Measurements from ENCODE around the gene DSC1. TPM values are rescaled to one million over a fixed set of nuclear protein-coding genes. Genes with fewer than 3 reads are reported as not detected.

The DSC1 gene
- polyA plus RNA-seq, 1 of the 3 experiments (the other 2 are of a cell fraction): not detected

DNA sequence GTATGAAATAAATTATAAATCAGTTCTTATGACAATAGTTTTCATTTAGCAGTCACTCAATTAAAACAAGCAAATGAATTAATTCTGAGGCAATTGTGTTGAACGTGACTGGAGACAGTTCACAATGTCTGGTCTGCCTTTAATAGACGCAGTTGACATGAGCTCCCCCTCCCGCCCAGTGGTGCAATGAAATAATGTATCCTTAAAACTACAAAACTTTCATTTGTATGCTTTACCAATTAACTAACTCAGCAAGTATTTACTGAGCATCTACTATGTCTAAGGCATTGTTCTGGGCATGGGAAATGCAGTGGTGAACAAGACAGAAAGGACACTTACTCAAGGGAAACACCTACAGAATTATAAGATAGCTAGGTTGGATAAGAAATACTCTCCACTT, 56.9 kb downstream of the DSC1 start (continued):
- no peak for TF ChIP-seq FOXJ3 (CRISPR knock-in tag; IDR thresholded peaks at IDR 0.05)
- TF ChIP-seq SIN3A (IDR thresholded peaks at IDR 0.05; ENCODE audit: borderline replicate concordance, low read depth, low read length): no peak

DNA sequence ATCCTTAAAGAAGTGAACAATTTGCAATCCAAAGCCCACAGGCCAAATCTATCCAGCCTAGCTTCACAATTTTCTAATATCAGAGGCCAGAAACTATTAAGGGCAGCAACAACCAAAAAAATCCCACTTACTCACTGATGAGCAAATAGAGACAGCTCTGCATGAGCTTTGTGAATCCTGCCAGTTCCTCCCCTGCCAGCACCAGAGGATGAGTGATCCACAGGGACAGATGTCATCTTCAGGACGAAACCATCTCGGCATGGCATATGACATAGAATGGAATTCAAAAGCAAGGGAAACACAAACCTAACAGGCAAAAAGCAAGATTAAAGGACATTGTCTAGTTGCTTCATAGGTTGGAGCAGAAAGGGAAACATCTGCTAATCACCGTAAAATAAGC, 58.2 kb downstream of the DSC1 start:
- 2% methylated on average over 3 of the region's 3 CpGs for WGBS (ENCODE audit: low lambda C conversion rate)
- no peaks in the 10 kb centered on the region for H3K36me3 ChIP-seq (replicated peaks in 1 of 2; ENCODE audit: control insufficient read depth in 1 of 2, insufficient read depth in 2 of 2, low read length in 1 of 2)
- no peaks in the 10 kb centered on the region for H3K79me2 ChIP-seq (ENCODE audit: insufficient read depth)
- no peaks in the 10 kb centered on the region for H4K20me1 ChIP-seq (ENCODE audit: insufficient read depth)
- no peak overlapping the region for H3K4me2 ChIP-seq
- H3K4me3 ChIP-seq (ENCODE audit: low read depth in 2 of 2, low read length in 1 of 2): no peak overlapping the region
- no peak overlapping the region for H3K9ac ChIP-seq
- TF ChIP-seq NFIC (IDR thresholded peaks at IDR 0.05; ENCODE audit: borderline replicate concordance) (no peak), FOSL2 (IDR thresholded peaks at IDR 0.05; ENCODE audit: borderline replicate concordance, low read depth) (no peak), GABPA (IDR thresholded peaks at IDR 0.05; ENCODE audit: low read depth) (no peak), FOXJ3 (CRISPR knock-in tag; IDR thresholded peaks at IDR 0.05) (no peak), EP300 (IDR thresholded peaks at IDR 0.05; ENCODE audit: borderline replicate concordance in 1 of 2, low read depth in 1 of 2, low read length in 1 of 2) (no peak), TAF1 (IDR thresholded peaks at IDR 0.05; ENCODE audit: borderline replicate concordance, low read depth, low read length) (no peak), RXRA (IDR thresholded peaks at IDR 0.05; ENCODE audit: borderline replicate concordance, low read depth) (no peak), JUND (IDR thresholded peaks at IDR 0.05) (no peak), NRF1 (IDR thresholded peaks at IDR 0.05; ENCODE audit: low read depth, low read length) (no peak), RAD21 (IDR thresholded peaks at IDR 0.05; ENCODE audit: low read length) (no peak), FOXM1 (IDR thresholded peaks at IDR 0.05; ENCODE audit: low read depth) (no peak)
- TF ChIP-seq, protein P1, sequence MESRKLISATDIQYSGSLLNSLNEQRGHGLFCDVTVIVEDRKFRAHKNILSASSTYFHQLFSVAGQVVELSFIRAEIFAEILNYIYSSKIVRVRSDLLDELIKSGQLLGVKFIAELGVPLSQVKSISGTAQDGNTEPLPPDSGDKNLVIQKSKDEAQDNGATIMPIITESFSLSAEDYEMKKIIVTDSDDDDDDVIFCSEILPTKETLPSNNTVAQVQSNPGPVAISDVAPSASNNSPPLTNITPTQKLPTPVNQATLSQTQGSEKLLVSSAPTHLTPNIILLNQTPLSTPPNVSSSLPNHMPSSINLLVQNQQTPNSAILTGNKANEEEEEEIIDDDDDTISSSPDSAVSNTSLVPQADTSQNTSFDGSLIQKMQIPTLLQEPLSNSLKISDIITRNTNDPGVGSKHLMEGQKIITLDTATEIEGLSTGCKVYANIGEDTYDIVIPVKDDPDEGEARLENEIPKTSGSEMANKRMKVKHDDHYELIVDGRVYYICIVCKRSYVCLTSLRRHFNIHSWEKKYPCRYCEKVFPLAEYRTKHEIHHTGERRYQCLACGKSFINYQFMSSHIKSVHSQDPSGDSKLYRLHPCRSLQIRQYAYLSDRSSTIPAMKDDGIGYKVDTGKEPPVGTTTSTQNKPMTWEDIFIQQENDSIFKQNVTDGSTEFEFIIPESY (IDR thresholded peaks at IDR 0.05; ENCODE audit: borderline replicate concordance, low read depth): no peak
- TF ChIP-seq, protein P2, sequence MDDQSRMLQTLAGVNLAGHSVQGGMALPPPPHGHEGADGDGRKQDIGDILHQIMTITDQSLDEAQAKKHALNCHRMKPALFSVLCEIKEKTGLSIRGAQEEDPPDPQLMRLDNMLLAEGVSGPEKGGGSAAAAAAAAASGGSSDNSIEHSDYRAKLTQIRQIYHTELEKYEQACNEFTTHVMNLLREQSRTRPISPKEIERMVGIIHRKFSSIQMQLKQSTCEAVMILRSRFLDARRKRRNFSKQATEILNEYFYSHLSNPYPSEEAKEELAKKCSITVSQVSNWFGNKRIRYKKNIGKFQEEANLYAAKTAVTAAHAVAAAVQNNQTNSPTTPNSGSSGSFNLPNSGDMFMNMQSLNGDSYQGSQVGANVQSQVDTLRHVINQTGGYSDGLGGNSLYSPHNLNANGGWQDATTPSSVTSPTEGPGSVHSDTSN (IDR thresholded peaks at IDR 0.05): no peak
- TF ChIP-seq, protein P3, sequence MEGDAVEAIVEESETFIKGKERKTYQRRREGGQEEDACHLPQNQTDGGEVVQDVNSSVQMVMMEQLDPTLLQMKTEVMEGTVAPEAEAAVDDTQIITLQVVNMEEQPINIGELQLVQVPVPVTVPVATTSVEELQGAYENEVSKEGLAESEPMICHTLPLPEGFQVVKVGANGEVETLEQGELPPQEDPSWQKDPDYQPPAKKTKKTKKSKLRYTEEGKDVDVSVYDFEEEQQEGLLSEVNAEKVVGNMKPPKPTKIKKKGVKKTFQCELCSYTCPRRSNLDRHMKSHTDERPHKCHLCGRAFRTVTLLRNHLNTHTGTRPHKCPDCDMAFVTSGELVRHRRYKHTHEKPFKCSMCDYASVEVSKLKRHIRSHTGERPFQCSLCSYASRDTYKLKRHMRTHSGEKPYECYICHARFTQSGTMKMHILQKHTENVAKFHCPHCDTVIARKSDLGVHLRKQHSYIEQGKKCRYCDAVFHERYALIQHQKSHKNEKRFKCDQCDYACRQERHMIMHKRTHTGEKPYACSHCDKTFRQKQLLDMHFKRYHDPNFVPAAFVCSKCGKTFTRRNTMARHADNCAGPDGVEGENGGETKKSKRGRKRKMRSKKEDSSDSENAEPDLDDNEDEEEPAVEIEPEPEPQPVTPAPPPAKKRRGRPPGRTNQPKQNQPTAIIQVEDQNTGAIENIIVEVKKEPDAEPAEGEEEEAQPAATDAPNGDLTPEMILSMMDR (IDR thresholded peaks at IDR 0.05): no peak
- peaks cover 21% of the 10 kb centered on the region; the same call in 1 of the 2 replicates for H3K27me3 ChIP-seq (ENCODE audit: insufficient read depth)
- no peak overlapping the region for H2AFZ ChIP-seq (ENCODE audit: low read depth)
- CTCF ChIA-PET: no interaction called here
- H3K27ac ChIP-seq (ENCODE audit: low read depth in 2 of 2, low read length in 1 of 2): no peak overlapping the region
- no peak for DNase-seq
- H3K4me1 ChIP-seq (ENCODE audit: control insufficient read depth in 1 of 2, insufficient read depth in 2 of 2, low read depth in 1 of 2, low read length in 1 of 2): no peaks in the 10 kb centered on the region
- H3K9me2 ChIP-seq: no peaks in the 10 kb centered on the region
- POLR2A ChIA-PET: no interaction called here
- no peaks in the 10 kb centered on the region for H3K9me3 ChIP-seq
- H3F3A ChIP-seq (replicated peaks; ENCODE audit: insufficient read depth): no peaks in the 10 kb centered on the region
